GM12875 (cell line): ENCODE measurements around the gene TNFRSF14.

Experiments
- H3K4me3 ChIP-seq: one replicate; pipeline ENCODE4 v1.5.1; 2011; ENCODE audit warnings: low read depth, low read length, control low read depth
- TF ChIP-seq, protein P1 (sequence below): IDR thresholded peaks from 2 replicates; pipeline ENCODE4 v1.5.1; 2011; ENCODE audit warnings: low read depth, mild to moderate bottlenecking, control low read depth, inconsistent platforms, low read length, moderate library complexity, borderline replicate concordance; ENCODE audit not compliant: insufficient read depth

The TNFRSF14 gene

GRCh38 chr1:2527556-2527860 is 28.7 kb upstream of the TNFRSF14 start:
- H3K4me3 ChIP-seq = no peak overlapping the region
- TF ChIP-seq, protein P1, sequence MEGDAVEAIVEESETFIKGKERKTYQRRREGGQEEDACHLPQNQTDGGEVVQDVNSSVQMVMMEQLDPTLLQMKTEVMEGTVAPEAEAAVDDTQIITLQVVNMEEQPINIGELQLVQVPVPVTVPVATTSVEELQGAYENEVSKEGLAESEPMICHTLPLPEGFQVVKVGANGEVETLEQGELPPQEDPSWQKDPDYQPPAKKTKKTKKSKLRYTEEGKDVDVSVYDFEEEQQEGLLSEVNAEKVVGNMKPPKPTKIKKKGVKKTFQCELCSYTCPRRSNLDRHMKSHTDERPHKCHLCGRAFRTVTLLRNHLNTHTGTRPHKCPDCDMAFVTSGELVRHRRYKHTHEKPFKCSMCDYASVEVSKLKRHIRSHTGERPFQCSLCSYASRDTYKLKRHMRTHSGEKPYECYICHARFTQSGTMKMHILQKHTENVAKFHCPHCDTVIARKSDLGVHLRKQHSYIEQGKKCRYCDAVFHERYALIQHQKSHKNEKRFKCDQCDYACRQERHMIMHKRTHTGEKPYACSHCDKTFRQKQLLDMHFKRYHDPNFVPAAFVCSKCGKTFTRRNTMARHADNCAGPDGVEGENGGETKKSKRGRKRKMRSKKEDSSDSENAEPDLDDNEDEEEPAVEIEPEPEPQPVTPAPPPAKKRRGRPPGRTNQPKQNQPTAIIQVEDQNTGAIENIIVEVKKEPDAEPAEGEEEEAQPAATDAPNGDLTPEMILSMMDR = no peak

- TF ChIP-seq, protein P1 = no peak
- H3K4me3 ChIP-seq = no peak overlapping the region
Measured at GRCh38 chr1:2528016-2528415, 28.2 kb upstream of the TNFRSF14 start.

- TF ChIP-seq, protein P1 = no peak
- H3K4me3 ChIP-seq = no peak overlapping the region
Measured at GRCh38 chr1:2528611-2528965, 27.6 kb upstream of the TNFRSF14 start.

GRCh38 chr1:2528966-2529783 is 27.0 kb upstream of the TNFRSF14 start:
- TF ChIP-seq, protein P1 = no peak
- H3K4me3 ChIP-seq = no peak overlapping the region

DNA sequence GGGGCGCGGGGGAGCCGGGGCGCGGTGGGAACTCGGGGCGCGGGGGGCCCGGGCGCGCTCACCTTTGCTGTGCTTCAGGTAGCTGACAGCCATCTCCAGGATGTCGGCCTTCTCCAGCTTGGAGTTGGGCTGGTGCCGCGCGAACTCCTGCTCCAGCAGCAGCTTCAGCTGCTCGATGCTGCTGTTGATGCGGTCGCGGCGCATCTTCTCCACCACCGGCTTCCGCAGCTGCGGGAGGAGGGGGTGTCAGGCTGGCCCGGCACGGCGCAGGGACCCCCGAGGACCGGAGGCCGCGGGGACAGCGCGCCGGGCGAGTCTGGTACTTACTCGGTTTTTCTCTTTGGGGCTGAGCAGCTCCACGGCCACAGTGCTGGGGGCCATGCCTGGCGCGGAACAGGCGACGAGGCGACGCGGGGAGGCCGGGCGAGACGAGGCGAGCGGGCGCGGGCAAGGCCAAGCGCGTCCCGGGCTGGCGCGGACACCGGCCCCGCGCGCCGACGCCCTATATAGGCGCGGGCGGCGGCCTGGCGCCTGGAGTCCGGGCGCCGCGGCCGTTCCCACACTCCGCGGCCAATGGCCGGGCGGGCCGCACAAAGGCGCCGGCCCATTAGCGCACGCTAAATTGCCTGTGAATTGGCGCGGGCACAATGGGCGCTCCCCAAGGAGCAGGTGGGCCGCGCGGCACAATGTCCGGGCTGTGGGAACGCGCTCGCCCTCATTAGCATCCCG is 26.2 kb upstream of the TNFRSF14 start, which contains the start of gene HES5:
Gene HES5, minus strand, starts transcription at position 480 of the 729 bp plus-strand sequence. Its CDS starts 99 bp downstream, at position 381.
- TF ChIP-seq, protein P1 = no peak
- H3K4me3 ChIP-seq = no peak within 1 kb of the TSS

DNA sequence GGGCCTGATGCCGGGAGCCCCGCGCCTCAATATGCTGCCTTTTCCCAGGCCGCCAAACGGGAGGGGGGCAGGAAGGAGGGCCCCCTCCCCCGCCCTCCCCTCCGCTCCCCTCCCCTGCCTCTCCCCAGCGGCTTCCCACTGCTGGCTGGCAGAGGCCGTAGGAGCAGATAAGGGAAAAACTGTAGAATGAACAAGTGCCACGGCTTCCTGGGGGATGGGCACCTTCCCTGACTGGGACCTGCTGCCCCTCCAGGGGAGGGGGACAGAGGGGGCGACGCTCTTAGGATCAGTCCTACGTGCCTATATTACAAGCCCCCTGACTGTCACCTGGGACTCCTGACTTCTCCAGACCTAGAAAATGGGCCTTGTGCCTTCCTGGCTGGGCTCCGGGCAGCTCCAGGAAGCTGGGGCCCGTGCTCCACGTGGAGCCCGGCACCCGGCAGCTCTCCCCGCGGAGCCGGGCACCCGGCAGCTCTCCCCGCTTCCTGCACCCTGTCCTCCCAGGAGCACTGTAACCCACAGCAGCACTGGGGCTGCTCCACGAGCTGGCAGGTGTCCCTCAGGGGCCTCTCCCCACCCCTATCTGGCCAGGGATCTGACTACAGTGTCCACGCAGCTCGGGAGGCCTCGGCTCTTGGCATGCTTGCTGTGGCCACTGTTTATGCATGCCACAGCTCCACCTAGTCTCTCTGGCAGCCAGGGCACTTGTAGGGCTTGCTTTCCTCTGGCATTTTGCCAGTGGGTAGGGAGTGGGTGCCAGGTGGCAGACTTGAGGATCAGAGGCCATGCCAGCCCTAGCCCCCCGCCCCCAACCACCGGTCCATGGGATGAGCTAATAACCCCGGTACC is 25.4 kb upstream of the TNFRSF14 start:
- TF ChIP-seq, protein P1 = no peak
- no peak overlapping the region for H3K4me3 ChIP-seq
